Suprapubic skin (tissue), 4 donors: ENCODE measurements around the gene PI3. TPM values are rescaled to one million over a fixed set of nuclear protein-coding genes. Genes with fewer than 3 reads are reported as not detected.

ENCODE experiments used
- DNase-seq, 2 donors: peaks; one replicate each; pipeline ENCODE4 v3.0.0-alpha.2; 2019; ENCODE audit warnings: low spot score in 2 of 2
- H3K27ac ChIP-seq: fragments of 200-600 bp; sonication (generic); one replicate; pipeline ENCODE4 v1.5.1; 2019
- H3K27me3 ChIP-seq: fragments of 200-600 bp; sonication (generic); one replicate; pipeline ENCODE4 v1.5.1; 2019
- H3K36me3 ChIP-seq: fragments of 200-600 bp; sonication (generic); one replicate; pipeline ENCODE4 v1.5.1; 2019
- H3K4me1 ChIP-seq: fragments of 200-600 bp; sonication (generic); one replicate; pipeline ENCODE4 v1.5.1; 2019
- H3K4me3 ChIP-seq: fragments of 200-600 bp; sonication (generic); one replicate; pipeline ENCODE4 v1.5.1; 2019; ENCODE audit warnings: mild to moderate bottlenecking
- H3K9me3 ChIP-seq: fragments of 200-600 bp; sonication (generic); one replicate; pipeline ENCODE4 v1.5.1; 2019
- EP300 ChIP-seq: sonication (generic); formaldehyde crosslinking; IDR thresholded peaks from one replicate; pipeline ENCODE4 v1.6.1; 2017; ENCODE audit warnings: antibody characterized with exemption
- POLR2A ChIP-seq, 2 donors: fragments of 450-650 bp; IDR thresholded peaks; one replicate each; pipeline ENCODE4 v1.6.1; 2017; ENCODE audit warnings: antibody characterized with exemption in 2 of 2, mild to moderate bottlenecking in 2 of 2, moderate library complexity in 2 of 2
- POLR2AphosphoS5 ChIP-seq, 3 donors: sonication (generic); formaldehyde crosslinking; IDR thresholded peaks; one replicate each; pipeline ENCODE4 v1.6.1; 2017; ENCODE audit warnings: antibody characterized with exemption in 3 of 3
- WGBS: methylation state at CpG from one replicate; pipeline ENCODE4 v1.1.5; 2018; 5-methylcytosine and 5-hydroxymethylcytosine counted together
- total RNA-seq, 4 donors: library from RNA; depleted of rRNA; stranded (reverse); fragments of >200 nt; gene quantifications; one replicate each; pipeline ENCODE4 v1.1.0, GENCODE V29; 2016
- TF ChIP-seq, protein P1 (sequence below), 2 donors: fragments of 200-600 bp in 1 of 2; fragments of 450-650 bp in 1 of 2; sonication (generic) in 1 of 2; IDR thresholded peaks; one replicate each; pipeline ENCODE4 v1.5.1; 2016 to 2019; ENCODE audit warnings: antibody characterized with exemption in 2 of 2, mild to moderate bottlenecking in 1 of 2, moderate library complexity in 1 of 2

The PI3 gene
- total RNA-seq, 4 donors from 2014 or later = 2.6 to 98.2 (median 8.0) TPM

DNA sequence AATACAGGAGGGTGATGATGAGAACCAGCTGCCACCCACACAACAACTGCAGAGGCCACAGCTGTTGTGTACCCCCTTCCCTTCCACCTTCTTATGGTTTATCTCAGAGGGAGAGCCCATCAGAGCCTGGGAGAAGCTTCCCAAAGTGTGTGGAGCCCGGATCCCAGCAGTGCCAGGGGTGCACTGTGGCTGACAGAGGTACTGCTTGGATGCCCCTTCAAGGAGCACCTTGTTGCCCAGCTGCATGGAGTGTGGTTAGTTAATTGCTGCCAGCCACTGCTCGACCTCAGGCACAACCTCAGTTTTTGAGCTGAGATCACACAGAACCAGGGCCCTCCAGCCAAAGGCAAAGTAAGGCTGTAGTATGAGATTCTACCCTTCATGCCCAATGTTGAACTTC is 13.0 kb downstream of the PI3 start:
- Histone ChIP-seq H3K4me3 (no peak overlapping the region), H3K27me3 (no peaks in the 10 kb centered on the region), H3K9me3 (no peaks in the 10 kb centered on the region), H3K4me1 (no peaks in the 10 kb centered on the region), H3K36me3 (no peaks in the 10 kb centered on the region), H3K27ac (no peak overlapping the region)
- 56% methylated on average over 2 of the region's 2 CpGs for WGBS
- TF ChIP-seq EP300 = no peak
- TF ChIP-seq POLR2AphosphoS5 (IDR thresholded peaks at IDR 0.05) = no peak
- TF ChIP-seq, protein P1, sequence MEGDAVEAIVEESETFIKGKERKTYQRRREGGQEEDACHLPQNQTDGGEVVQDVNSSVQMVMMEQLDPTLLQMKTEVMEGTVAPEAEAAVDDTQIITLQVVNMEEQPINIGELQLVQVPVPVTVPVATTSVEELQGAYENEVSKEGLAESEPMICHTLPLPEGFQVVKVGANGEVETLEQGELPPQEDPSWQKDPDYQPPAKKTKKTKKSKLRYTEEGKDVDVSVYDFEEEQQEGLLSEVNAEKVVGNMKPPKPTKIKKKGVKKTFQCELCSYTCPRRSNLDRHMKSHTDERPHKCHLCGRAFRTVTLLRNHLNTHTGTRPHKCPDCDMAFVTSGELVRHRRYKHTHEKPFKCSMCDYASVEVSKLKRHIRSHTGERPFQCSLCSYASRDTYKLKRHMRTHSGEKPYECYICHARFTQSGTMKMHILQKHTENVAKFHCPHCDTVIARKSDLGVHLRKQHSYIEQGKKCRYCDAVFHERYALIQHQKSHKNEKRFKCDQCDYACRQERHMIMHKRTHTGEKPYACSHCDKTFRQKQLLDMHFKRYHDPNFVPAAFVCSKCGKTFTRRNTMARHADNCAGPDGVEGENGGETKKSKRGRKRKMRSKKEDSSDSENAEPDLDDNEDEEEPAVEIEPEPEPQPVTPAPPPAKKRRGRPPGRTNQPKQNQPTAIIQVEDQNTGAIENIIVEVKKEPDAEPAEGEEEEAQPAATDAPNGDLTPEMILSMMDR (IDR thresholded peaks at IDR 0.05) = no peak
- TF ChIP-seq POLR2A (IDR thresholded peaks at IDR 0.05) = no peak
- no peak for DNase-seq

DNA sequence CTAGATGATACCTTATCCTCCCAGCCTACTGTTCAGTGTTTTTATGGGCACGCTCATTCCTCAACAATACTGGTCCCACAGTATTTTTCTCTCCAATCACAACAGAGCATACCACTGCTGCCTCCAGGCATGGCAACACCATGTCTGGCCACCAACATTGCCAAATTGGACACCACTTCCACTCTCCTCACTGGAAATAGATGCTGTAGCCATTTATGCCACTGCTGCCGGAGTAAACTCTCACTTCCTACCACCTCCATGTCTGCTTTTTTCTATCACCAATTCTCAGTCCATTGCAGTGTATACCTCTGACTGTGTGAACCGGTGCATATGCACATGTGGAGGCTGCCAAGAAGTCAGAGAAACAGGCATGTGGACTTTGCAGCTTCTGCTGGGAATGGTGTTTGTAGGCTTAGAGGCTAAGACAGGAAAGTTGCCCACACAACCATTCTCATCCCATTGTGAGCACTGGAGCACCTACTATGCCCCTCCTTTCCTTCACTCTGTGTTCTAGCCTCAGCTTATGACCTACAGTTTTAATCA is 14.4 kb downstream of the PI3 start:
- WGBS = 86% methylated on average over 3 of the region's 3 CpGs
- TF ChIP-seq EP300 = no peak

DNA sequence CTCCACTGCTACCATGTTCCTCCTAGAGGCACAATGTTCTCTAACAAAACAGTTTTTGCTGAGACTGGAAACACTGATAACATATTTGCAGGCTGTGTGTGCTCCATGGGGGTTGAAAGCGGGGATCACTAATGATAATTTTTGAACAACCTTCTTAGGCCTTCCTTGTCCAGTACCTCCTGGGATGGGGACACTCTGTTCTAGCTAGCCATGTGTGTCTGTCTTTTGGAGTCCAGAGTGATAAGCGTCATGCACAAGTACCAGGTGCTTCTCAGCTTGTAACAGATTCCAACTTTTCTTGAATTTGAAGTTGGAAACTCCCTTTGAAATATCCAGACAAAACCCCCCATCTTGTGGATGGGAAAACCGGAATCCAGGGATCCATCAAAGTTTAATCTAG is 15.2 kb downstream of the PI3 start:
- no peaks in the 10 kb centered on the region for H3K27me3 ChIP-seq
- no peaks in the 10 kb centered on the region for H3K4me1 ChIP-seq
- H3K4me3 ChIP-seq = no peak overlapping the region
- WGBS = 91% methylated on average over 3 of the region's 3 CpGs
- H3K27ac ChIP-seq = no peak overlapping the region
- DNase-seq = no peak
- H3K36me3 ChIP-seq = no peaks in the 10 kb centered on the region
- no peaks in the 10 kb centered on the region for H3K9me3 ChIP-seq
- TF ChIP-seq POLR2A (IDR thresholded peaks at IDR 0.05) (no peak), POLR2AphosphoS5 (IDR thresholded peaks at IDR 0.05) (no peak), EP300 (no peak)
- TF ChIP-seq, protein P1 (IDR thresholded peaks at IDR 0.05) = no peak

More for the DNA sequence above, 14.4 kb downstream of the PI3 start:
- no peak for DNase-seq
- no peaks in the 10 kb centered on the region for H3K36me3 ChIP-seq
- H3K4me3 ChIP-seq = no peak overlapping the region
- no peaks in the 10 kb centered on the region for H3K9me3 ChIP-seq
- no peak overlapping the region for H3K27ac ChIP-seq
- H3K4me1 ChIP-seq = no peaks in the 10 kb centered on the region
- H3K27me3 ChIP-seq = no peaks in the 10 kb centered on the region

DNA sequence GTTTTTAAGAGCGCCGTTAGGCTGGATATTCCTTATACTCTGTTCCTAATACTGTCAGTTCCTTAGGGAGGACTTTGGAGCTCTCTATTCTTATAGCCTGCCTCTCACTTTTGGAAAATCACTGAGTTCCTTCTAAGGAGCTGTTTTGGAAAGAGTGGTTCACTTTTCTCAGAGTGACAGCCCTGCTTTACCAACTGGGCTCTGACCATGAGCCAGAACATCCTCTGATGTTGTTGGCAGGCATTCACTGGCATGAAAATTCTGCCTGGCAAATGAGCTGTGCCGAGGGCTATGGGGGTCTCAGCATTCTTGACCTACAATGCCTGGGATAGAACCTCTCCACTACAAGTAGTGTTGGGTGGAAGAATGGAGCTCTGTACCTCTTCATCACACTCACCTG is 17.2 kb downstream of the PI3 start:
- no peak overlapping the region for H3K4me3 ChIP-seq
- H3K27ac ChIP-seq = no peak overlapping the region
- H3K27me3 ChIP-seq = no peaks in the 10 kb centered on the region
- no peaks in the 10 kb centered on the region for H3K4me1 ChIP-seq
- DNase-seq = no peak
- 83% methylated on average over 3 of the region's 3 CpGs for WGBS
- TF ChIP-seq POLR2AphosphoS5 (IDR thresholded peaks at IDR 0.05) = no peak
- no peak for TF ChIP-seq POLR2A (IDR thresholded peaks at IDR 0.05)
- TF ChIP-seq, protein P1 (IDR thresholded peaks at IDR 0.05) = no peak
- no peak for TF ChIP-seq EP300
- no peaks in the 10 kb centered on the region for H3K9me3 ChIP-seq
- H3K36me3 ChIP-seq = no peaks in the 10 kb centered on the region

DNA sequence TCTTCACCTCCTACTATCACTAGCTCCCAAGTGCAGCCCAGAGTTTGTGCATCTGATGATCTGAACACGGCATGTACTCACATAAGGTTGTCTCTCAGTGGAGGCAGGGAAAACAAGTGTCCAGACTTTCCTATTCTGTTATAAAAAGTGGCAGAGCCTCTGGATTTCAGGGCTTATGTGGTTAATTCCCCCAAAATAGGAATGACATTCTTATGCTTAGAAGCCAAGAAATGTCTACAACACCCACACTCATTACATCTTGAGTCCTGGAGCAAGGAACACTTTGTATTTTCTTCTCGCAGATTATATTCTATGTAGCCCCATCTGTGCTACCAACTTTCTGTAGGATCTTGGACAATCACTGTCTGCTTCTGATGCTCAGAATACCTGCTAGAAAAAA is 18.6 kb downstream of the PI3 start:
- WGBS = 87% methylated on average over 2 of the region's 2 CpGs
- Histone ChIP-seq H3K4me3 (no peak overlapping the region), H3K4me1 (no peaks in the 10 kb centered on the region), H3K9me3 (no peaks in the 10 kb centered on the region), H3K27me3 (no peaks in the 10 kb centered on the region), H3K27ac (no peak overlapping the region), H3K36me3 (no peaks in the 10 kb centered on the region)
- no peak for TF ChIP-seq EP300
- TF ChIP-seq POLR2AphosphoS5 (IDR thresholded peaks at IDR 0.05) = no peak
- TF ChIP-seq POLR2A (IDR thresholded peaks at IDR 0.05) = no peak
- TF ChIP-seq, protein P1 (IDR thresholded peaks at IDR 0.05) = no peak
- DNase-seq = no peak

DNA sequence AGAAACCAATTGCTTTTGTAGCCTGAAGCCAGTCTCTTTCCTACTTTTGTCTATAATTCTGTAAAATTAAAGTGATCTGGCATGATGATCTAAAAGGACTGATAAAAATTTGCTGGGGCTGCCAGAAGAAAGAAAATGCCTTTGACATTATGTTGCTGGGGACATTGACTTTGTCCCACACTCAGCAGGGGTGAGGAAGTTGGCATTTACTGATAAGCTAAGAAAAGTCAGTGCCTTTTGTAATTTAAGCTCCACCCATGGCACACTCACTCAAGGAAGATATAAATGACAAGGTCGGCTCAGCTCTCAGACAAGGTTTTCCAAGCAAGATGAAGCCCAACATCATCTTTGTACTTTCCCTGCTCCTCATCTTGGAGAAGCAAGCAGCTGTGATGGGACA is 32.0 kb downstream of the PI3 start, which contains the start of gene SEMG1:
SEMG1 (plus strand) TSS at position 309 of the 400 bp plus-strand sequence; CDS start at position 330, 21 bp downstream.
- Histone ChIP-seq H3K27ac (no peak within 1 kb of the TSS), H3K4me1 (no peaks in the 10 kb centered on the region), H3K4me3 (no peak within 1 kb of the TSS), H3K27me3 (peaks cover 7% of the 10 kb centered on the region), H3K36me3 (no peaks in the 10 kb centered on the region), H3K9me3 (no peaks in the 10 kb centered on the region)
- TF ChIP-seq POLR2A (IDR thresholded peaks at IDR 0.05) = no peak
- TF ChIP-seq POLR2AphosphoS5 (IDR thresholded peaks at IDR 0.05) = no peak
- DNase-seq = no peak
- WGBS = 39% methylated on average over 1 of the region's 1 CpG
